HepG2 (cell line): ENCODE results near the gene ATRX. TPM values are rescaled to one million over a fixed set of nuclear protein-coding genes. Genes with fewer than 3 reads are reported as not detected.

ENCODE experiments used
- ARID3A ChIP-seq: IDR thresholded peaks from 2 replicates; pipeline ENCODE4 v1.6.1; 2012; ENCODE audit warnings: low read depth, low read length, improper control_type of control experiment
- ERF ChIP-seq: IDR thresholded peaks from 2 replicates; pipeline ENCODE4 v1.6.1; 2018; ENCODE audit warnings: missing biosample characterization, missing genetic modification reagents
- GATAD1 ChIP-seq: IDR thresholded peaks from 2 replicates; pipeline ENCODE4 v1.6.1; 2016; ENCODE audit warnings: missing genetic modification reagents, missing compliant biosample characterization
- IKZF5 ChIP-seq: IDR thresholded peaks from 2 replicates; pipeline ENCODE4 v1.6.1; 2018; ENCODE audit warnings: missing genetic modification reagents, mild to moderate bottlenecking, missing compliant biosample characterization
- MXD1 ChIP-seq: sonication (generic); formaldehyde crosslinking; IDR thresholded peaks from 2 replicates; pipeline ENCODE4 v1.4.0; 2020; ENCODE audit warnings: mild to moderate bottlenecking, missing genetic modification reagents
- PHF8 ChIP-seq: sonication (generic); formaldehyde crosslinking; IDR thresholded peaks from 2 replicates; pipeline ENCODE4 v1.5.0; 2020; ENCODE audit warnings: missing genetic modification reagents
- RBFOX2 ChIP-seq: fragments of 200-400 bp; formaldehyde crosslinking; IDR thresholded peaks from 2 replicates; pipeline ENCODE4 v1.6.1; 2017; ENCODE audit warnings: low read depth, mild to moderate bottlenecking, low read length
- RFX5 ChIP-seq: IDR thresholded peaks from 2 replicates; pipeline ENCODE4 v1.6.1; 2011; ENCODE audit warnings: low read depth, low read length, improper control_type of control experiment
- SAP130 ChIP-seq: IDR thresholded peaks from 2 replicates; pipeline ENCODE4 v1.6.1; 2016; ENCODE audit warnings: low read depth
- SPEN ChIP-seq: sonication (generic); formaldehyde crosslinking; IDR thresholded peaks from 2 replicates; pipeline ENCODE4 v1.5.1; 2020; ENCODE audit warnings: low read depth, mild to moderate bottlenecking, missing genetic modification reagents
- TFDP1 ChIP-seq: IDR thresholded peaks from 2 replicates; pipeline ENCODE4 v1.6.1; 2016; ENCODE audit warnings: missing compliant biosample characterization, missing genetic modification reagents, borderline replicate concordance
- UBTF ChIP-seq: sonication (generic); formaldehyde crosslinking; IDR thresholded peaks from 2 replicates; pipeline ENCODE4 v1.4.0; 2020; ENCODE audit warnings: mild to moderate bottlenecking, missing genetic modification reagents
- YEATS4 ChIP-seq: sonication (generic); formaldehyde crosslinking; IDR thresholded peaks from 2 replicates; pipeline ENCODE4 v1.4.0; 2020; ENCODE audit warnings: missing genetic modification reagents, borderline replicate concordance
- ZGPAT ChIP-seq: IDR thresholded peaks from 2 replicates; pipeline ENCODE4 v1.6.1; 2016; ENCODE audit warnings: mild to moderate bottlenecking
- ZNF225 ChIP-seq: sonication (generic); formaldehyde crosslinking; IDR thresholded peaks from 2 replicates; pipeline ENCODE4 v1.4.0; 2020; ENCODE audit warnings: mild to moderate bottlenecking, missing genetic modification reagents
- ZNF331 ChIP-seq: sonication (generic); formaldehyde crosslinking; IDR thresholded peaks from 2 replicates; pipeline ENCODE4 v1.4.0; 2020; ENCODE audit warnings: missing genetic modification reagents
- ZNF430 ChIP-seq: sonication (generic); formaldehyde crosslinking; IDR thresholded peaks from 2 replicates; pipeline ENCODE4 v1.9.0; 2021; ENCODE audit warnings: mild to moderate bottlenecking, missing genetic modification reagents
- polyA plus RNA-seq, 8 experiments: library from polyadenylated mRNA; depleted of rRNA in 3 of 8; stranded (reverse) in 7 of 8; unstranded in 1 of 8; fragments of >200 nt; fragmentation: Illumina TruSeq in 4 of 8; extraction: Trizol in 4 of 8; gene quantifications; 2 replicates each; pipeline versions ENCODE4 v1.2.1 to v1.2.3, GENCODE V29; 2011 to 2016; ENCODE audit warnings: low read depth in 4 of 8, missing spikeins in 1 of 8, mixed read lengths in 1 of 8; ENCODE audit not compliant: insufficient read depth in 1 of 8
- total RNA-seq, 5 experiments: library from RNA; depleted of rRNA; stranded (reverse); fragments of >200 nt; fragmentation: Illumina TruSeq; extraction: Trizol; gene quantifications; 2 replicates each; pipeline ENCODE4 v1.2.3, GENCODE V29; 2016; ENCODE audit warnings: low read depth in 1 of 5

ATRX gene
- total and polyA plus RNA-seq, 2 of the 13 experiments (the other 11 are each of a cell fraction or from before 2014, with no cell fraction given): 26.1 to 44.5 TPM

- TF ChIP-seq ZNF331 (CRISPR knock-in tag): 0 out of 2 replicates have a peak, but pooled peaks have one; percentile 30
- TF ChIP-seq PHF8: peak; percentile 84
- TF ChIP-seq ZNF225: no peak
- peak; percentile 63; the same call in 1 of the 2 replicates for TF ChIP-seq ZNF430 (CRISPR knock-in tag)
- TF ChIP-seq ARID3A: no peak
- TF ChIP-seq SPEN: peak; percentile 52; the same call in 1 of the 2 replicates
- peak; percentile 63; the same call in 1 of the 2 replicates for TF ChIP-seq YEATS4 (CRISPR knock-in tag)
- TF ChIP-seq RFX5: peak; percentile 96
- 0 out of 2 replicates have a peak, but pooled peaks have one; percentile 43 for TF ChIP-seq GATAD1 (CRISPR knock-in tag)
- TF ChIP-seq RBFOX2: peak; percentile 80
- TF ChIP-seq IKZF5 (CRISPR knock-in tag): 0 out of 2 replicates have a peak, but pooled peaks have one; percentile 38
- peak; percentile 33 for TF ChIP-seq SAP130 (CRISPR knock-in tag)
- peak; percentile 61; the same call in 1 of the 2 replicates for TF ChIP-seq TFDP1 (CRISPR knock-in tag)
- TF ChIP-seq ERF (CRISPR knock-in tag): no peak
- TF ChIP-seq UBTF (CRISPR knock-in tag): peak; percentile 47
- TF ChIP-seq ZGPAT: 0 out of 2 replicates have a peak, but pooled peaks have one; percentile 45
- TF ChIP-seq MXD1 (CRISPR knock-in tag): no peak
Measured at GRCh38 chrX:77785486-77786364, at the start of gene ATRX (continued).
